ENCODE measurements around the gene PLXNA4.

PLXNA4 gene

GRCh38 chr7:132608523-132608922 lies 32.3 kb upstream of the PLXNA4 start:
- H3K18ac ChIP-seq (ENCODE audit: low read depth in 1 of 2, low read length in 2 of 2): no peak overlapping the region
- no peak overlapping the region for H4K91ac ChIP-seq (ENCODE audit: low read length)
- H2AFZ ChIP-seq (ENCODE audit: low read depth, low read length): no peak overlapping the region
- no peak overlapping the region for H3K9ac ChIP-seq (ENCODE audit: low read length)
- H2BK12ac ChIP-seq (ENCODE audit: low read length in 2 of 2): no peak overlapping the region
- no peaks in the 10 kb centered on the region for H3K36me3 ChIP-seq (ENCODE audit: control insufficient read depth in 1 of 2, insufficient read depth in 2 of 2, low read depth in 1 of 2, low read length in 2 of 2)
- H3K4ac ChIP-seq (ENCODE audit: low read depth in 1 of 2, low read length in 2 of 2): no peak overlapping the region
- H2BK15ac ChIP-seq (ENCODE audit: low read depth, poor library complexity, severe bottlenecking): no peak overlapping the region
- no peak overlapping the region for H3K4me2 ChIP-seq (ENCODE audit: low read length, poor library complexity, severe bottlenecking)
- no peak overlapping the region for H2AK5ac ChIP-seq (ENCODE audit: low read length, severe bottlenecking)
- H2BK120ac ChIP-seq (ENCODE audit: low read depth, low read length): no peak overlapping the region
- no peak overlapping the region for H3K27ac ChIP-seq (ENCODE audit: low read length, poor library complexity, severe bottlenecking)
- no peak overlapping the region for H3K4me3 ChIP-seq (ENCODE audit: insufficient read depth in 1 of 2, low read depth in 1 of 2, low read length in 2 of 2)
- peaks cover 25 to 53% of the 10 kb centered on the region in 2 experiments for H3K27me3 ChIP-seq (ENCODE audit: control insufficient read depth in 1 of 2, insufficient read depth in 1 of 2, low read length in 2 of 2)
- peaks cover 2% of the 10 kb centered on the region for H3K9me3 ChIP-seq (ENCODE audit: control insufficient read depth, low read length)
- DNase-seq: no peak
- H3K14ac ChIP-seq (ENCODE audit: low read length in 2 of 2): peak overlapping the region in 1 of 2 experiments; percentile 35
- WGBS: 81% methylated on average over 5 of the region's 5 CpGs
- H3K79me1 ChIP-seq (replicated peaks; ENCODE audit: low read length, poor library complexity, severe bottlenecking): no peaks in the 10 kb centered on the region
- H4K8ac ChIP-seq (ENCODE audit: low read length): no peak overlapping the region
- no peak overlapping the region for H3K23ac ChIP-seq (ENCODE audit: low read length in 2 of 2)
- H2BK5ac ChIP-seq (ENCODE audit: low read depth, low read length, poor library complexity, severe bottlenecking): no peak overlapping the region
- no peaks in the 10 kb centered on the region for H3K4me1 ChIP-seq (ENCODE audit: control insufficient read depth, insufficient read depth, low read depth, low read length)

- 56% methylated on average over 2 of the region's 2 CpGs for WGBS
- peaks cover 25 to 59% of the 10 kb centered on the region in 2 experiments for H3K27me3 ChIP-seq (ENCODE audit: control insufficient read depth in 1 of 2, insufficient read depth in 1 of 2, low read length in 2 of 2)
Observed at GRCh38 chr7:132607656-132608055, 31.4 kb upstream of the PLXNA4 start.

DNA sequence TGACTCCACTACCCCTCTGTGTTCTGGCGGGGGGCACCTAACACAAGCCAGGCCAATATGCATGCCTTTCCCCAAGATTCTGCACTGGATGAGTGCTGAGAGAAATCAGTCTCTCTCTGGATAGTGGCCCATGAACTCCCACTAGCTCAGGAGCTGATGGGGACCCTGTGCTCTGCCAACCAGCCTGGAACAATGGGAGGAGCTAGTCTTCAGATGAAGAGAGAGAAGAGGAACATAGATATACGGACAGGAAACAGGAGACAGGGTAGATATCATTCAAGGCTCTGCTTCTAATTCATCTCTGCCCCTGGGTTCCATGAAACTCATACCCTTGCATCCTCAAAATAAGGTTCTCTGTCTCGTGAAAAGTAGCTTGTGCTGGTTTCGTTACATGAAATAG lies 27.9 kb upstream of the PLXNA4 start:
- Histone ChIP-seq H3K4ac (ENCODE audit: low read depth in 1 of 2, low read length in 2 of 2) (no peak overlapping the region), H3K27me3 (ENCODE audit: control insufficient read depth in 1 of 2, insufficient read depth in 1 of 2, low read length in 2 of 2) (peaks cover 4 to 52% of the 10 kb centered on the region in 2 experiments), H3K4me2 (ENCODE audit: low read length, poor library complexity, severe bottlenecking) (no peak overlapping the region), H3K14ac (ENCODE audit: low read length in 2 of 2) (no peak overlapping the region), H2BK12ac (ENCODE audit: low read length in 2 of 2) (no peak overlapping the region), H2AK5ac (ENCODE audit: low read length, severe bottlenecking) (no peak overlapping the region), H3K23ac (ENCODE audit: low read length in 2 of 2) (no peak overlapping the region), H4K8ac (ENCODE audit: low read length) (no peak overlapping the region), H3K9me3 (ENCODE audit: control insufficient read depth, low read length) (no peaks in the 10 kb centered on the region), H2BK120ac (ENCODE audit: low read depth, low read length) (no peak overlapping the region), H3K4me3 (ENCODE audit: insufficient read depth in 1 of 2, low read depth in 1 of 2, low read length in 2 of 2) (no peak overlapping the region), H3K4me1 (ENCODE audit: control insufficient read depth, insufficient read depth, low read depth, low read length) (no peaks in the 10 kb centered on the region), H2BK5ac (ENCODE audit: low read depth, low read length, poor library complexity, severe bottlenecking) (no peak overlapping the region), H3K18ac (ENCODE audit: low read depth in 1 of 2, low read length in 2 of 2) (no peak overlapping the region), H3K36me3 (ENCODE audit: control insufficient read depth in 1 of 2, insufficient read depth in 2 of 2, low read depth in 1 of 2, low read length in 2 of 2) (no peaks in the 10 kb centered on the region), H3K79me1 (replicated peaks; ENCODE audit: low read length, poor library complexity, severe bottlenecking) (no peaks in the 10 kb centered on the region), H3K27ac (ENCODE audit: low read length, poor library complexity, severe bottlenecking) (no peak overlapping the region), H3K9ac (ENCODE audit: low read length) (no peak overlapping the region), H2AFZ (ENCODE audit: low read depth, low read length) (no peak overlapping the region), H4K91ac (ENCODE audit: low read length) (no peak overlapping the region), H2BK15ac (ENCODE audit: low read depth, poor library complexity, severe bottlenecking) (no peak overlapping the region)
- no peak for DNase-seq
- 100% methylated on average over 1 of the region's 4 CpGs for WGBS

More at GRCh38 chr7:132607656-132608055, 31.4 kb upstream of the PLXNA4 start:
- H3K9me3 ChIP-seq (ENCODE audit: control insufficient read depth, low read length): peaks cover 2% of the 10 kb centered on the region
- no peak overlapping the region for H2BK120ac ChIP-seq (ENCODE audit: low read depth, low read length)
- no peak overlapping the region for H3K23ac ChIP-seq (ENCODE audit: low read length in 2 of 2)
- no peak overlapping the region for H3K18ac ChIP-seq (ENCODE audit: low read depth in 1 of 2, low read length in 2 of 2)
- H3K4me1 ChIP-seq (ENCODE audit: control insufficient read depth, insufficient read depth, low read depth, low read length): no peaks in the 10 kb centered on the region
- no peak overlapping the region for H3K27ac ChIP-seq (ENCODE audit: low read length, poor library complexity, severe bottlenecking)
- H3K4me2 ChIP-seq (ENCODE audit: low read length, poor library complexity, severe bottlenecking): no peak overlapping the region
- H2BK12ac ChIP-seq (ENCODE audit: low read length in 2 of 2): no peak overlapping the region
- H2AFZ ChIP-seq (ENCODE audit: low read depth, low read length): no peak overlapping the region
- no peak overlapping the region for H2BK5ac ChIP-seq (ENCODE audit: low read depth, low read length, poor library complexity, severe bottlenecking)
- no peak overlapping the region for H2AK5ac ChIP-seq (ENCODE audit: low read length, severe bottlenecking)
- no peak for DNase-seq
- H3K14ac ChIP-seq (ENCODE audit: low read length in 2 of 2): no peak overlapping the region
- H2BK15ac ChIP-seq (ENCODE audit: low read depth, poor library complexity, severe bottlenecking): no peak overlapping the region
- H3K4ac ChIP-seq (ENCODE audit: low read depth in 1 of 2, low read length in 2 of 2): no peak overlapping the region
- H4K8ac ChIP-seq (ENCODE audit: low read length): no peak overlapping the region
- no peaks in the 10 kb centered on the region for H3K79me1 ChIP-seq (replicated peaks; ENCODE audit: low read length, poor library complexity, severe bottlenecking)
- no peaks in the 10 kb centered on the region for H3K36me3 ChIP-seq (ENCODE audit: control insufficient read depth in 1 of 2, insufficient read depth in 2 of 2, low read depth in 1 of 2, low read length in 2 of 2)
- no peak overlapping the region for H3K9ac ChIP-seq (ENCODE audit: low read length)
- no peak overlapping the region for H4K91ac ChIP-seq (ENCODE audit: low read length)
- no peak overlapping the region for H3K4me3 ChIP-seq (ENCODE audit: insufficient read depth in 1 of 2, low read depth in 1 of 2, low read length in 2 of 2)

GRCh38 chr7:132603220-132603833 lies 27.1 kb upstream of the PLXNA4 start:
- Histone ChIP-seq H2BK15ac (ENCODE audit: low read depth, poor library complexity, severe bottlenecking) (no peak overlapping the region), H3K27me3 (ENCODE audit: control insufficient read depth in 1 of 2, insufficient read depth in 1 of 2, low read length in 2 of 2) (peaks cover 4 to 52% of the 10 kb centered on the region in 2 experiments)

More at GRCh38 chr7:132603220-132603833, 27.1 kb upstream of the PLXNA4 start:
- H2AFZ ChIP-seq (ENCODE audit: low read depth, low read length): no peak overlapping the region
- H3K36me3 ChIP-seq (ENCODE audit: control insufficient read depth in 1 of 2, insufficient read depth in 2 of 2, low read depth in 1 of 2, low read length in 2 of 2): no peaks in the 10 kb centered on the region
- no peak overlapping the region for H4K91ac ChIP-seq (ENCODE audit: low read length)
- DNase-seq: no peak
- no peaks in the 10 kb centered on the region for H3K9me3 ChIP-seq (ENCODE audit: control insufficient read depth, low read length)
- no peaks in the 10 kb centered on the region for H3K4me1 ChIP-seq (ENCODE audit: control insufficient read depth, insufficient read depth, low read depth, low read length)
- no peak overlapping the region for H3K14ac ChIP-seq (ENCODE audit: low read length in 2 of 2)
- no peak overlapping the region for H3K23ac ChIP-seq (ENCODE audit: low read length in 2 of 2)
- no peak overlapping the region for H3K18ac ChIP-seq (ENCODE audit: low read depth in 1 of 2, low read length in 2 of 2)
- H2BK12ac ChIP-seq (ENCODE audit: low read length in 2 of 2): no peak overlapping the region
- 36% methylated on average over 5 of the region's 6 CpGs for WGBS
- no peak overlapping the region for H3K4me3 ChIP-seq (ENCODE audit: insufficient read depth in 1 of 2, low read depth in 1 of 2, low read length in 2 of 2)
- no peak overlapping the region for H2AK5ac ChIP-seq (ENCODE audit: low read length, severe bottlenecking)
- H3K9ac ChIP-seq (ENCODE audit: low read length): no peak overlapping the region
- no peak overlapping the region for H3K27ac ChIP-seq (ENCODE audit: low read length, poor library complexity, severe bottlenecking)
- H4K8ac ChIP-seq (ENCODE audit: low read length): no peak overlapping the region
- no peaks in the 10 kb centered on the region for H3K79me1 ChIP-seq (replicated peaks; ENCODE audit: low read length, poor library complexity, severe bottlenecking)
- H3K4me2 ChIP-seq (ENCODE audit: low read length, poor library complexity, severe bottlenecking): peak overlapping the region; percentile 8
- H3K4ac ChIP-seq (ENCODE audit: low read depth in 1 of 2, low read length in 2 of 2): no peak overlapping the region
- H2BK5ac ChIP-seq (ENCODE audit: low read depth, low read length, poor library complexity, severe bottlenecking): no peak overlapping the region
- no peak overlapping the region for H2BK120ac ChIP-seq (ENCODE audit: low read depth, low read length)
